Measurements from ENCODE around the gene S100A14. TPM values are rescaled to one million over a fixed set of nuclear protein-coding genes. Genes with fewer than 3 reads are reported as not detected.

The S100A14 gene
- total and polyA plus RNA-seq, 9 of the 15 experiments (the other 6 are each of a cell fraction or from before 2014, with no cell fraction given): 0.10 to 0.64 (median 0.24) TPM; not detected in 3

DNA sequence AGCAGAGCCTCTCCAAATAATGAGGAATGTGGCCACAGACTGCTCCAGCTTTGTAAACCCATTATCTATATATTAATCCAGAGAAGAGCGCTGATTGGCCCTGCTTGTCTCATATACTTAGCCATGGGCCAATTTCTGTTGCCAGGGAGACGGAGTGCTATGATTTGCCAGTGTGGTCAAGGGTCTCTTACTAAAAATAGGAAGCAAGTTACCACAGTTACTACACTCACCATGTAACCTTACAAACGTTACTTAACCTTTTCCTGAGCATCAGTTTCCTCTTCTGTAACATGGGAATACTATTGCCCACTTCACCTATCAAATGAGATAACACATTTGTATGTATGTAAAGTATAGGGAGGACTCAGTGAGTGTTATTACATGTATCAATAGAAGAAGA is 42.8 kb downstream of the S100A14 start:
- WGBS (ENCODE audit: insufficient coverage, low coverage, missing lambda C conversion rate): 17% methylated on average over 3 of the region's 3 CpGs
- H3K4me1 ChIP-seq (replicated peaks in 1 of 2; ENCODE audit: control insufficient read depth in 2 of 2, insufficient read depth in 2 of 2, low read length in 2 of 2): peaks cover 11 to 13% of the 10 kb centered on the region in 2 experiments; a peak in 4 of 5 replicates
- H3K9me3 ChIP-seq (replicated peaks; ENCODE audit: control insufficient read depth, insufficient read depth, low read depth, low read length): no peaks in the 10 kb centered on the region
- in situ Hi-C loops (cut with MboI) (no loop called here), intact Hi-C loops (cut with micrococcal nuclease) (no loop called here)
- ATAC-seq: no peak
- H3K27ac ChIP-seq (ENCODE audit: extremely low read depth, low read depth, low read length): no peak overlapping the region
- TF ChIP-seq ZNF668 (CRISPR knock-in tag; IDR thresholded peaks at IDR 0.05): no peak
- no peak for TF ChIP-seq NFE2 (IDR thresholded peaks at IDR 0.05; ENCODE audit: low read depth)
- no peak for TF ChIP-seq HNRNPLL (IDR thresholded peaks at IDR 0.05; ENCODE audit: low read depth, low read length, poor library complexity, severe bottlenecking)
- no peak for TF ChIP-seq ZNF140 (CRISPR knock-in tag; IDR thresholded peaks at IDR 0.05)
- no peak for TF ChIP-seq PHB (CRISPR knock-in tag; IDR thresholded peaks at IDR 0.05)
- TF ChIP-seq, protein P1, sequence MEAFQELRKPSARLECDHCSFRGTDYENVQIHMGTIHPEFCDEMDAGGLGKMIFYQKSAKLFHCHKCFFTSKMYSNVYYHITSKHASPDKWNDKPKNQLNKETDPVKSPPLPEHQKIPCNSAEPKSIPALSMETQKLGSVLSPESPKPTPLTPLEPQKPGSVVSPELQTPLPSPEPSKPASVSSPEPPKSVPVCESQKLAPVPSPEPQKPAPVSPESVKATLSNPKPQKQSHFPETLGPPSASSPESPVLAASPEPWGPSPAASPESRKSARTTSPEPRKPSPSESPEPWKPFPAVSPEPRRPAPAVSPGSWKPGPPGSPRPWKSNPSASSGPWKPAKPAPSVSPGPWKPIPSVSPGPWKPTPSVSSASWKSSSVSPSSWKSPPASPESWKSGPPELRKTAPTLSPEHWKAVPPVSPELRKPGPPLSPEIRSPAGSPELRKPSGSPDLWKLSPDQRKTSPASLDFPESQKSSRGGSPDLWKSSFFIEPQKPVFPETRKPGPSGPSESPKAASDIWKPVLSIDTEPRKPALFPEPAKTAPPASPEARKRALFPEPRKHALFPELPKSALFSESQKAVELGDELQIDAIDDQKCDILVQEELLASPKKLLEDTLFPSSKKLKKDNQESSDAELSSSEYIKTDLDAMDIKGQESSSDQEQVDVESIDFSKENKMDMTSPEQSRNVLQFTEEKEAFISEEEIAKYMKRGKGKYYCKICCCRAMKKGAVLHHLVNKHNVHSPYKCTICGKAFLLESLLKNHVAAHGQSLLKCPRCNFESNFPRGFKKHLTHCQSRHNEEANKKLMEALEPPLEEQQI (IDR thresholded peaks at IDR 0.05): no peak
- H3K79me2 ChIP-seq (ENCODE audit: control insufficient read depth, insufficient read depth, low read length): no peaks in the 10 kb centered on the region
- no peak overlapping the region for H3K4me2 ChIP-seq (ENCODE audit: insufficient read depth, low read length)
- no peaks in the 10 kb centered on the region for H3K9me1 ChIP-seq (ENCODE audit: control insufficient read depth, insufficient read depth, low read length)
- no TSS peak for BruUV-seq (replicated peaks)
- POLR2A ChIA-PET: interaction anchor here (0.6 kb wide), 1 partner anchor 145 kb away, joined by 3 read pairs; no protein-coding TSS in a partner anchor
- H3K4me3 ChIP-seq: no peak overlapping the region
- no peaks in the 10 kb centered on the region for H3K27me3 ChIP-seq (ENCODE audit: control insufficient read depth in 2 of 2, insufficient read depth in 2 of 2, low read length in 2 of 2)
- CTCF ChIA-PET (ENCODE audit: low intra/inter-chr PET ratio): interaction anchor here (0.6 kb wide), 1 partner anchor 60 kb away, joined by 3 read pairs; no protein-coding TSS in a partner anchor
- no peaks in the 10 kb centered on the region for H4K20me1 ChIP-seq (replicated peaks; ENCODE audit: control insufficient read depth, insufficient read depth, low read length)
- H2AFZ ChIP-seq (ENCODE audit: low read depth, low read length): no peak overlapping the region
- H3K9ac ChIP-seq (ENCODE audit: insufficient read depth in 1 of 2, low read depth in 2 of 2, low read length in 2 of 2): no peak overlapping the region
- H3K36me3 ChIP-seq (ENCODE audit: control insufficient read depth, insufficient read depth, low read length): no peaks in the 10 kb centered on the region
- DNase-seq (ENCODE audit: extremely low read depth in 1 of 4, low spot score in 3 of 4): no peak
- FAIRE-seq: no peak

Data from K562 (cell line).